Stimulated activated effector memory CD8-positive, alpha-beta T cell treated with anti-CD3 and anti-CD28 coated beads, Interleukin-12 subunit alpha, Interleukin-12 subunit beta, amount 100 ng/mL, for 72 hours (primary cell): ENCODE measurements around the gene DDX24.
A peak's percentile ranks its signal among the peaks of the same experiment; 100 is the strongest.

Source experiments
- ATAC-seq: fragments of 150-1000 bp; cut with Tn5 transposase; 2 replicates; pipeline ENCODE4 v1.10.0; 2021
- DNase-seq, 2 donors: peaks; one replicate each; pipeline ENCODE4 v3.0.0; 2021 to 2022; ENCODE audit warnings: low spot score in 2 of 2
- H3K27ac Mint-ChIP-seq: one replicate; pipeline ENCODE4 v1.8.0; 2022; ENCODE audit warnings: mild to moderate bottlenecking, mixed read lengths
- H3K36me3 Mint-ChIP-seq: one replicate; pipeline ENCODE4 v1.8.0; 2022; ENCODE audit warnings: mild to moderate bottlenecking, mixed read lengths
- H3K4me1 Mint-ChIP-seq: one replicate; pipeline ENCODE4 v1.8.0; 2022; ENCODE audit warnings: mixed read lengths
- H3K4me3 Mint-ChIP-seq: one replicate; pipeline ENCODE4 v1.8.0; 2022; ENCODE audit warnings: mild to moderate bottlenecking, mixed read lengths
- H3K9me3 Mint-ChIP-seq: one replicate; pipeline ENCODE4 v1.8.0; 2022; ENCODE audit warnings: mixed read lengths

The DDX24 gene

DNA sequence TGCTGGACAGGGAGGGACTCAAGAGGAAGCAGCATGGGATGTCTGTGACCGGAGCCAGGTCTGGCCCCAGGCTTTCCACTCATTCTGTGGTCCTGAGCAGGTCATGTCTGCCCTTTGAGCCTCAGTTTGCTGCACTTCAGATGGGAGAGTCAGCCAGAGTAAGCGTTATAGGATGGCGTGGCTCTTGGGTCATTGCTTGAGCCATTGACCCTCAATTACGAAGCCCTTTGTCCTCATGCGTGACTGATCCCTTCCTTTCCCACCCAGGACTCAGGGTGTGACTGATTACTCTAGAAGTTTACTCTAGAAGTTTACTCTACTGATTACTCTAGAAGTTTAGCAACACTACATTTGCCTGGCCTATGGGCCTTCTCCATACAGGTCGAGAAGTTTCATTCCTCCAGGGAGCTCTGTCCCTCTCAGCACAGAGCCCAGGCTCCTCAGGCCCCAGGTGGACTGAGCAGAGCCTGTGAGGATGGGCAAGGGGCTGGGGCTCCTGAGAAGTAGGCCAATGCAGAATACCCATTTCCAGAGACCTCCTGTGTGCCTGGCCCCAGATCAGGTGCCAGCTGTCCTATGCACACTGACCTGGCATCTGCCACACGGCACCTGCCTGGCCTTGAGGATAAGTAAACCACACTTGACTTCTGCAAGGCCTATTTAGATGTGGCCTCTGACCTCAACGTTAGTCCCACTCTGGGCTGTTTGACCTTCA lies 21.9 kb upstream of the DDX24 start:
- DNase-seq: no peak
- Mint-ChIP-seq H3K4me3 (no peak overlapping the region), H3K9me3 (no peaks in the 10 kb centered on the region), H3K4me1 (no peaks in the 10 kb centered on the region), H3K36me3 (no peaks in the 10 kb centered on the region), H3K27ac (no peak overlapping the region)
- ATAC-seq: no peak

DNA sequence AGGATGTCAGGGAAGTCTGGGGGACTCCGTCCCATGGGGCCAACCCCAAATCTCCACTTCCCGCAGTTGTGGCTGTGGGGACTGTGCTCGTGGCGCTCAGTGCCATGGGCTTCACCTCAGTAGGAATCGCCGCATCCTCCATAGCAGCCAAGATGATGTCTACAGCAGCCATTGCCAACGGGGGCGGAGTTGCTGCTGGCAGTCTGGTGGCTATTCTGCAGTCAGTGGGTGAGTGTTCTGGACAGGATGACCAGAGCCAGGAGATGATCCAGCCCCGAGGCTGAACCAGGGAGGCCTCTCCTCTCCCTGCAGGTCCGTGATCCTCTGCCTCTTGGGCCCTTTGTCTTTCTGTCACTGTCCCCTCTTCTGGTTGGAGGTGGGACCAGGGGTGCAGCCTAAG lies 20.7 kb upstream of the DDX24 start:
- no peak overlapping the region for H3K4me3 Mint-ChIP-seq
- peaks cover 7% of the 10 kb centered on the region for H3K36me3 Mint-ChIP-seq
- no peak overlapping the region for H3K27ac Mint-ChIP-seq
- DNase-seq (no peak), ATAC-seq (no peak)
- H3K9me3 Mint-ChIP-seq: no peaks in the 10 kb centered on the region
- no peaks in the 10 kb centered on the region for H3K4me1 Mint-ChIP-seq

DNA sequence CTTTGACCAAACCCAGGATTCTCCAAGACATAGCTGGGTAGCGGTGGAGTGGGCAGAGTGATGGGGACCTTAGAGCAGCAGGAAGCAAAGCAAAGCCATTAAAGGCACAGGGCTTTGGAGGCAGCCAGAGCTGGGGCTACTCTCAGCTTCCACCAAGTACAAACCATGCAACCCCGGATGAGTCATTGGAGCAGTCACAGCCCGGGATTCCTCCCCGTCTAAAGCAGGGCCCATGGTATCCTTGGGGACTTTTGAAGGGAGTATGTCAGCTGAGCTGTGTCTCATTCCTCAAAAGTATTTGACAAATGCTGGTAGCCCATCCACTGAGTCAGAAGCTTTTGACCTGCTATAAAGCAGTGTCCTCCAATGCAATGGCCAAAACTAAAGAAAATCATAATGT lies 19.8 kb upstream of the DDX24 start:
- DNase-seq (no peak), ATAC-seq (no peak)
- Mint-ChIP-seq H3K27ac (no peak overlapping the region), H3K9me3 (no peaks in the 10 kb centered on the region), H3K4me1 (no peaks in the 10 kb centered on the region), H3K36me3 (peaks cover 9% of the 10 kb centered on the region), H3K4me3 (no peak overlapping the region)

DNA sequence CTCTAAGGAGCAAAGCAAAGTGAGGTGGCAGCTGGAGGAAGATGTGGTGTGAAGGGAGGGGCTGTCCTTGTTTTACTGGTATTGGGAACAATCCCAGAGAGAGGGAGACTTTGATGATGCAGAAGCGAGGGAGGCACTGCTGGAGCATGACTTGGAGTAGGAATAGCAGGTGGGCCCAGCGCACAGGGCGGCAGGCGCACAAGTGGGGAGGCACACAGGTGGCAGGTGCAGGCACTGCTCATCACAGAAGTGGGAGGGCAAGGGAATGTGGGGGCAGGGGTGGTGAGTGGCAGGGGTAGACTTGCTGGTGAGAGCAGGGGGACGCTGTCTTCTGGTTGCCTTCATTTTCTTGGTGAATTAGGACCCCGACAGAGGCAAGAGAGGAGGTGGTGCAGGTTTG lies 18.0 kb upstream of the DDX24 start:
- no peaks in the 10 kb centered on the region for H3K4me1 Mint-ChIP-seq
- peaks cover 9% of the 10 kb centered on the region for H3K36me3 Mint-ChIP-seq
- no peak overlapping the region for H3K4me3 Mint-ChIP-seq
- DNase-seq (no peak), ATAC-seq (no peak)
- no peaks in the 10 kb centered on the region for H3K9me3 Mint-ChIP-seq
- H3K27ac Mint-ChIP-seq: peak overlapping the region; percentile 58

DNA sequence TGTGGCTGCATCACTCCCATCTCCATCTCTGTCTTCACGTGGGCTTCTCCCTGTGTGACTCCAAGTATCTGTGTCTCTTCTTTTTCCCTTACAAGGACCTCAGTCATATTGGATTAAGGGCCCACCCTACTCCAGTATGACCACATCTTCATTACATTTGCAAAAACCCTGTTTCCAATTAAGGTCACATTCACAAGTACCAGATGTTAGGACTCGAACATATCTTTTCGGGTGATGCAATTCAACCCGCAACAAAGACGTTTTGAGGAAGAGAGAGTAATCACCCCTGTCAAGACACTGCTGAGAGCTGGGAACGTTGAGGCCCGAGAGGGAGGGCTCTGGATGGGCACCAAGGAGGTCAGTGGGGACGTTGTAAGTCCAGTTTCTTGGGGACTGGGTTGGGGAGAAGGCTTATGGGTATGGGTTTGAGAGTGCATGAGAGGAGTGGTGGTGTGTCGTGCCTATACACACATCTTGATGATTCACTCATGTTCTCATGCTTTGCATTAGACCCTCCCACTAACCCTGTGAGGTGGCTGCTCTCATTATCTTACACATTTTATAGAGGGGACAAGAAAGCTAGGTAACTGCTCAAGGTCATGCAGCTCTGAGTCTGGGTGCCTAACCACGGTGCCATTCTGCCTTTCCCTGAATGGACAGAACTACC lies 17.5 kb upstream of the DDX24 start:
- peaks cover 9% of the 10 kb centered on the region for H3K36me3 Mint-ChIP-seq
- DNase-seq (no peak), ATAC-seq (peak; percentile 29)
- H3K27ac Mint-ChIP-seq: peak overlapping the region; percentile 58
- no peak overlapping the region for H3K4me3 Mint-ChIP-seq
- H3K4me1 Mint-ChIP-seq: no peaks in the 10 kb centered on the region
- no peaks in the 10 kb centered on the region for H3K9me3 Mint-ChIP-seq

DNA sequence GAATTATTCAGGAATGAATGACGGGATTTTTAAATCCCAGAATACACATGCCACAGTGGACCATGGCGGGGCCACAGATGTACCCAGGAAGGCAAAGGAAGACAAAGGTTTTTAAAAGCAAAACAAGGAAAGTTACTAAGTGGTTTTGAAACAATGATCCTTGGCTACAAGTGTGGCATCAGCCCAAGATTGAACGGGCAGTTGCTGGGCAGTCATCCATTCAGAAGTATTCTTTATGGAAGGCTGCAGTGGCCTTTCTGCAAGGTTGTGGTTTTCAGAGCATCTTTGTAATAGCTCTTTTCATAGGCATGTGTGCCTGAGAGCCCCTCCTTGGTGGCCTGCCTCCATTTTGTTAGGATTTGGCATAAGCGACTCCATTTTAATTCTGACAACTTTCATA lies 16.1 kb upstream of the DDX24 start:
- no peak for DNase-seq
- Mint-ChIP-seq H3K27ac (no peak overlapping the region), H3K4me1 (no peaks in the 10 kb centered on the region), H3K36me3 (peaks cover 9% of the 10 kb centered on the region), H3K9me3 (no peaks in the 10 kb centered on the region), H3K4me3 (no peak overlapping the region)
- no peak for ATAC-seq

DNA sequence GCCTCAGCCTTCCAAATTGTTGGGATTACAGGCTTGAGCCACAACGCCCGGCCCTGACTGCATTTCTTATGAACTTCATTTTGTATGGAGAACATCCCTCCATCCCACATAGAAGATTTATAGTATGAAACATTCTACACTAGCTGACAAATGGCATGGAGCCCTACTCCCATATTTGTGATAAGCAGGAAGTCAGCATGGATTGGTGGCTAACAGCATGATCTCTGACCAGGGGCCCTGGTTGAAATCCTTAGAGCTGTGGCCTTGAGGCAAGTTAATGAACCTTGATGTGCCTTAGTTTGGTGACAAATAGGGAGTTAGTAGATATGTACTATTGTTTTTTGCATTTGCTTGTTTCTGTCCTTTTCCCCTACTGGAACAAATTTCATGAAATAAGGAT lies 12.4 kb upstream of the DDX24 start:
- no peaks in the 10 kb centered on the region for H3K4me1 Mint-ChIP-seq
- DNase-seq (no peak), ATAC-seq (no peak)
- no peak overlapping the region for H3K4me3 Mint-ChIP-seq
- H3K36me3 Mint-ChIP-seq: peaks cover 9% of the 10 kb centered on the region
- no peaks in the 10 kb centered on the region for H3K9me3 Mint-ChIP-seq
- no peak overlapping the region for H3K27ac Mint-ChIP-seq

DNA sequence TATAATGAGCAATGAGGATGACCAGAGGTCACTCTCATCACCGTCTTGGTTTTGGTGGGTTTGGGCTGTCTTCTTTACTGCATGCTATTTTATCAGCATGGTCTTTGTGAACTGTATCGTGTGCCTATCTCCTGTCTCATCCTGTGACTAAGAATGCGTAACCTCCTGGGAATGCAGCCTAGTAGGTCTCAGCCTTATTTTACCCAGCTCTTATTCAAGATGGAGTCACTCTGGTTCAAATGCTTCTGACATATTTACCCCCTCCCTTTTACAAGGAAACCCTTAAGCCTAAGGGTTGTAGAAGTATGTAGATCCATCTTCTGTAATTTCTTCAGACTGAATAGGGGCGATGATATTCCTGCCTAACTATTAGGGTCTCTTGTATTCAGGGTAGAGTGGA lies 8.5 kb upstream of the DDX24 start:
- H3K27ac Mint-ChIP-seq: no peak overlapping the region
- H3K36me3 Mint-ChIP-seq: no peaks in the 10 kb centered on the region
- DNase-seq (no peak), ATAC-seq (no peak)
- H3K9me3 Mint-ChIP-seq: peaks cover 2% of the 10 kb centered on the region
- H3K4me3 Mint-ChIP-seq: no peak overlapping the region
- peaks cover 6% of the 10 kb centered on the region for H3K4me1 Mint-ChIP-seq

DNA sequence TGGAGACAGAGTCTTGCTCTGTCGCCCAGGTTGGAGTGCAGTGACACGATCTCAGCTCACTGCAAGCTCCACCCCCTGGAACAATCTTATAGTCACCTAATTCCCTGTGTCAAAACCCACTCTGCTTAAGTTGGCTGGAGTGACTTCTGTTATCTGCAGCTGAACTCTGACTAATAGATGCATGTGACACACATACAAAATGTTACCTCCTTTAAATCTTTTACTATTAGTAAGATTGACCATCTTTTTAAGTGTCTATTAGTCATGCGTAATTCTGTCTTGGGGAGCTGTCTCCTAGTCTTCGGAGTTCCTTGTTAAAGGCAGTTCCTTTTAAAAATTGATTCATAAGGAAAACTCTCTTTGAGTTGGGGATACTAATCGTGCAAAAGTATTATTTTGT lies 7.5 kb upstream of the DDX24 start:
- no peak for ATAC-seq
- Mint-ChIP-seq H3K4me3 (no peak overlapping the region), H3K9me3 (peaks cover 2% of the 10 kb centered on the region), H3K4me1 (peaks cover 6% of the 10 kb centered on the region), H3K36me3 (no peaks in the 10 kb centered on the region), H3K27ac (no peak overlapping the region)
- DNase-seq: no peak

DNA sequence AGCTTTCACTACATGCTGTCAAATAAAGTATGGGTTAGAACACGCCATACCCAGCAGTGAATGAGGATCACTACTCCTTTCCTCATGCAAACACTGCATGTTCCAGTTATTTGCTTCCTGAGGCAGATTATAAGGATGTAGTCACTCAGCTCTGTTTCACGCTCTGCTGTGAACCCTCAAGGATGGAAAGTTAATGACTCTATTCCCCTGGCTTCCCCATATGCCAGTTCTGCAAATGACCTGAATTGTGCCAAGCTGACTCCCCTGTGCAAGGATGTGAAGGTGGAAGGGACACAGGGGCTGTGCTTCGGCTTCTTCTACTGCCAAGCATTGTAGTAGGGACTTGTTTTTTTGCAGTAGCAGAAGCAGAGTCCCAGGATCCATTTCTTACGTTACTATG lies 6.9 kb upstream of the DDX24 start:
- Mint-ChIP-seq H3K4me3 (no peak overlapping the region), H3K9me3 (peaks cover 2% of the 10 kb centered on the region), H3K4me1 (peaks cover 6% of the 10 kb centered on the region), H3K36me3 (no peaks in the 10 kb centered on the region), H3K27ac (no peak overlapping the region)
- ATAC-seq (no peak), DNase-seq (no peak)

DNA sequence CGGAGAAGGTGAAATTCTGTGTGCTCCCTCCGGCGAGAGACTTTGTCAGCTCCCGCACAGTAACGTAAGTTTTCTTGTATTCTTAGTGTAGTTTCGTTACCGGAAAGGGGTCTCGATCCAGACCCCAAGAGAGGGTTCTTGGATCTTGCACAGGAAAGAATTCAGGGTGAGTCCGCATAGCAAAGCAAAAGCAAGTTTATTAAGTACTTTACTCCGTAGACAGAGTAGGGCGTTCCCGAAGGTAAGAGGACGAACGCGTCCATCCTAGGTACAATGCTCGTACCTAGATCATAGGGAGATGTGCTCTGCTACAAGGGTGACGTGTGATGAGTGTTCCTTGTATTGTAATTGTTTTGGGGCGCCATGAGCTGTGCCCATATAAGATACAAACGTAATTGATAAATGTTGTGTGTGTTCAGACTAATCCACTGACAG lies 401 bp upstream of the DDX24 start:
- DNase-seq (no peak), ATAC-seq (peak; percentile 50)
- Mint-ChIP-seq H3K4me1 (peaks cover 44% of the 10 kb centered on the region), H3K36me3 (peaks cover 47% of the 10 kb centered on the region), H3K27ac (peak overlapping the region; percentile 100), H3K4me3 (peak overlapping the region; percentile 100), H3K9me3 (peaks cover 2% of the 10 kb centered on the region)

DNA sequence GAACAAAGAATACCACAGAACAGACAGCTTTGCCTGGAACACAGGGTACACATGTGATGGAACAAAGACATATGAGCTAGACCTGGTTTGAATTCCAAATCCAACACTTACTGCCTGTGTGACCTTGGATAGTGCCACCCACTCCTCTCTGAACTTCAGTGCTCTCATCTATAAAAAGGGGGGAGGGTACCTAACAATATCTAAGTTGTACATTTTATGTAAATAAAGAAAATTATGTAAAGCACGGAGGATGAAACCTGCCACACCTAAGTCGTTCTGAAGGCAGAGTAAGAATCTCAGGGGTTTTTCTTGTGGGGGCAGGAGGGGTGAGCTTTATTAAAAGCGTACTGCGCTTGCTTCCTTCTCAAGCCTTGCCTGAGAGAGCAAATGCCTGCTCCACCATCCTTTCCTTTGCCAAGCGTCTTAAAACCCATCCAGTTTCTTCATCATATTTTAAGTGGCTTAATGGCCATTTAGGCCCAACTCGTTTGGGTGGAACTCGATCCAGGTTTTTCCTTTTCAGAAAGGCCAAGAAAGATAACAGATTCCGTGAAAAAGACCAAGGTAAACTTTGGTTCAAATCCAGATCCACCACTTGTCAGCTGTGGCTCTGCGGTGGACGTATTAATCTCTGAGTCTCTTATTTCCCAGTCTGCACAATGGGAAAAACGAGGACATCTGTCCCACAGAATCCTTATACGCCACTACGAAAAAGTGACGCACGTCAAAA lies 946 bp downstream of the DDX24 start:
- peak in 1 of 2 donors; percentile 49 for DNase-seq
- ATAC-seq: no peak
- Mint-ChIP-seq H3K27ac (peak overlapping the region; percentile 100), H3K4me1 (peaks cover 38% of the 10 kb centered on the region), H3K4me3 (peak overlapping the region; percentile 100), H3K9me3 (peaks cover 3% of the 10 kb centered on the region), H3K36me3 (peaks cover 60% of the 10 kb centered on the region)

DNA sequence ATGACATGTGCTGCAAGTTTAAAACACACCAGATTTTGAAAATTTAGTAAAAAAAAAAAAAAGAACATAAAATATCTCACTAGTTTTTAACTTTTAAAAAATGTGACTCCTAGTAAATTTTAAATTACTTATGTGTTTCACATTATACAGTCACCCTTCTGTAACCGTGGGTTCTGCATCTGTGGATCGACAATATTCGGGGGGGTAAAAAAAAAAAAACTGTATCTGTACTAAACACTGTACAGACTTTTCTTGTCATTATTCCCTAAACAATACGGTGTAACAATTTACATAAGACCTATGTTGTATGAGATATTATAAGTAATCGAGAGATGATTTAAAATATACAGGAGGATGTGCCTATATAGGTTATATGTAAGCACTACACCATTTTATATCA lies 3.2 kb downstream of the DDX24 start:
- DNase-seq: no peak
- Mint-ChIP-seq H3K9me3 (peaks cover 3% of the 10 kb centered on the region), H3K36me3 (peaks cover 74% of the 10 kb centered on the region), H3K4me1 (peaks cover 44% of the 10 kb centered on the region), H3K4me3 (peak overlapping the region; percentile 100), H3K27ac (no peak overlapping the region)
- ATAC-seq: no peak

DNA sequence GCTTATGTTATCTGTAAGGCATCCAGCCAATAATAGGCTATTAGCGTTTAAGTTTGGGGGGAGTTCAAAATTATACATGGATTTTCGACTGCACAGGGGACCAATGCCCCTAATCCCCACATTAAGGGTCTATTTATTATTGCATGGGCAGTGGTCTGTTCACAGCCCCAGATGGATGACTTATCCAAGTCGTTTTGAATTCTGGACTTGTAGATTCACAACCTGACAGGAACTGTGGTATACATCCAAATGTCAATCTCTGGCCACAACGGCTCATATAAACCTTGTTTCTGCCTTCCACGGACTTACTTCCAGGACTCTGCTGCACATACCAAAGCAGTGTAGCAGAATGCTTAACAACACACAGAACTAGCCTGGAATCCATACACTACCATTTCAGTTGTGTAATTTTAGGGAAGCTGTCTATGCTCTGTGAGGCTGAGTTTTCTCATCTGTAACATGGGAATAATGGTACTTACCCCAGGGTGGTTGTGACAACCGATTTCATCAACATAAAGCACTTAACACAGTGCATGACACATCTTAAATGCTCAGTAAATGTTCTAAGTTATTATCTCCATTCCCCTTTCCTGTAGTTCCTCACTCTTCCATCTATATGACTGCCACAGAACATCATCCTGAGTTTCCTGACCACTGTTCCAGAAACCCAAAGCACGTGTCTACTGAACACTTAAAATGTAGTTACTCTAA lies 3.7 kb downstream of the DDX24 start:
- no peak for ATAC-seq
- peaks cover 79% of the 10 kb centered on the region for H3K36me3 Mint-ChIP-seq
- H3K9me3 Mint-ChIP-seq: peaks cover 3% of the 10 kb centered on the region
- DNase-seq: peak in 1 of 2 donors; percentile 46
- H3K4me1 Mint-ChIP-seq: peaks cover 46% of the 10 kb centered on the region
- H3K27ac Mint-ChIP-seq: no peak overlapping the region
- peak overlapping the region; percentile 100 for H3K4me3 Mint-ChIP-seq

DNA sequence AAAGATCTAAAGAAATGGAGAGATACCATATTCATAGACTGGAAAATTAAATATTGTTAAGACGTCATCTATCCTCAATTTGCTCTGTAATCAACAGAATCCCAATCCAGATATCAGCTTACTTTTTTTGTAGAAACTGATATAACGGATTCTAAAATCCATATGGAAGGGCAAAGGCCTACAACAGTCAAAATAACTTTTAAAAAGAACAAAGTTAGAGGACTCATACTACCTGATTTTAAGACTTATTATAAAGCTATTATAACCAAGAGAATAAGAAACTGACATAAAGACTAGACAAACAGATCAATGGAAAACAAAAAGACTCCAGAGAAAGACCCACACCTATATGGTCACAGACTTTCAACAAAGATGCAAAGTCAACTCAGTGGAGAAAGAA lies 6.0 kb downstream of the DDX24 start:
- DNase-seq (no peak), ATAC-seq (no peak)
- H3K9me3 Mint-ChIP-seq: peaks cover 5% of the 10 kb centered on the region
- H3K4me1 Mint-ChIP-seq: peaks cover 54% of the 10 kb centered on the region
- H3K4me3 Mint-ChIP-seq: peak overlapping the region; percentile 100
- H3K36me3 Mint-ChIP-seq: peaks cover 84% of the 10 kb centered on the region
- no peak overlapping the region for H3K27ac Mint-ChIP-seq
